Mesothelial cell of epicardium (in vitro differentiated cells): ENCODE results near the gene NEU1. TPM values are rescaled to one million over a fixed set of nuclear protein-coding genes. Genes with fewer than 3 reads are reported as not detected.

ENCODE experiments used
- DNase-seq, 2 experiments: peaks; one replicate each; pipeline ENCODE4 v3.0.0; 2021; ENCODE audit warnings: low spot score in 2 of 2; ENCODE audit not compliant: unreplicated experiment in 2 of 2
- H3K27ac Mint-ChIP-seq: 2 replicates; pipeline ENCODE4 v1.8.0; 2021; ENCODE audit warnings: mixed read lengths
- H3K27me3 Mint-ChIP-seq: 2 replicates; pipeline ENCODE4 v1.8.0; 2021; ENCODE audit warnings: low read depth, mixed read lengths
- H3K36me3 Mint-ChIP-seq: 2 replicates; pipeline ENCODE4 v1.8.0; 2021; ENCODE audit warnings: mixed read lengths
- H3K4me1 Mint-ChIP-seq: 2 replicates; pipeline ENCODE4 v1.8.0; 2021; ENCODE audit warnings: mixed read lengths
- H3K4me3 Mint-ChIP-seq: 2 replicates; pipeline ENCODE4 v1.8.0; 2021; ENCODE audit warnings: mild to moderate bottlenecking, moderate library complexity, mixed read lengths
- H3K9me3 Mint-ChIP-seq: 2 replicates; pipeline ENCODE4 v1.8.0; 2021; ENCODE audit warnings: mixed read lengths
- total RNA-seq: library from RNA; stranded (reverse); gene quantifications from 3 replicates; pipeline ENCODE4 v1.2.1, GENCODE V29; 2021
- TF ChIP-seq, protein P1 (sequence below): fragments of 200-600 bp; sonication (generic); IDR thresholded peaks from one replicate; pipeline ENCODE4 v1.5.0; 2021; ENCODE audit warnings: antibody characterized with exemption; ENCODE audit not compliant: unreplicated experiment

The NEU1 gene
- total RNA-seq, 1 donor from 2014 or later, result 24.7 TPM

DNA sequence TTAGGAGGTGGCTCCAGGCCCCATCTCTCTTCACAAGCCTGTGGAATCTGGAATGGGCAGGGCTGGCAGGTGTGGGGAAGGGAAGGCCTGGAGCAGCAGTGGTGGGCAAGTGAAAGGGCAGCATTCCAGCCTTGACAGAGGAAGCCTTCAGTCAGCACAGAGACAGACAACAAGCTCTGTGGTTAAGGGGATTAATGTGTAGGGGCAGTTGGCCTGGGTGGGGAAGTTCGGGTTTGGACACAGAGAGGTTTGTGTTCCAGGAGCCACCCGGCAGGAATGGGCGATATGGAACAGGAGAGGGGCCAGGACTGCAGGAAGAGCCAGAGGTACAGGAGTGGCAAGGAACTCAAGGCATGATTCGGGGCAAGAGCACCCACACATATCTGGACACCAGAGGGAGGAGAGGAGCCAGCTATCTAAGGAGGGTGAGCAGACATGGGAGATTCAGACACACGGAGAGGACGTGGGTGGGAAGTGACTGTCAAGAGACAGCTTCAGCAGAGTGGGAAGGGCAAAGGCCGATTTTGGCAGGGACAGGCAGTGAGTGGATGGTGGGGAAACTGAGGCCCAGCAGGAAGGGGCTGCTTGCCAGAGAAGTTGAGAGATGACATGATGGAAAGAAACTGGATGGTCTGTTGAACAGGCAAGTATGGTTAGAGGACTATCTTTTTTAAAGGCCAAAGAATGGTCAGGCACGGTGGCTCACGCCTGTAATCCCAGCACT, 18.7 kb upstream of the NEU1 start:
- Mint-ChIP-seq H3K36me3 (peaks cover 42% of the 10 kb centered on the region), H3K9me3 (no peaks in the 10 kb centered on the region), H3K4me3 (no peak overlapping the region), H3K4me1 (no peaks in the 10 kb centered on the region), H3K27ac (no peak overlapping the region), H3K27me3 (no peaks in the 10 kb centered on the region)
- TF ChIP-seq, protein P1, sequence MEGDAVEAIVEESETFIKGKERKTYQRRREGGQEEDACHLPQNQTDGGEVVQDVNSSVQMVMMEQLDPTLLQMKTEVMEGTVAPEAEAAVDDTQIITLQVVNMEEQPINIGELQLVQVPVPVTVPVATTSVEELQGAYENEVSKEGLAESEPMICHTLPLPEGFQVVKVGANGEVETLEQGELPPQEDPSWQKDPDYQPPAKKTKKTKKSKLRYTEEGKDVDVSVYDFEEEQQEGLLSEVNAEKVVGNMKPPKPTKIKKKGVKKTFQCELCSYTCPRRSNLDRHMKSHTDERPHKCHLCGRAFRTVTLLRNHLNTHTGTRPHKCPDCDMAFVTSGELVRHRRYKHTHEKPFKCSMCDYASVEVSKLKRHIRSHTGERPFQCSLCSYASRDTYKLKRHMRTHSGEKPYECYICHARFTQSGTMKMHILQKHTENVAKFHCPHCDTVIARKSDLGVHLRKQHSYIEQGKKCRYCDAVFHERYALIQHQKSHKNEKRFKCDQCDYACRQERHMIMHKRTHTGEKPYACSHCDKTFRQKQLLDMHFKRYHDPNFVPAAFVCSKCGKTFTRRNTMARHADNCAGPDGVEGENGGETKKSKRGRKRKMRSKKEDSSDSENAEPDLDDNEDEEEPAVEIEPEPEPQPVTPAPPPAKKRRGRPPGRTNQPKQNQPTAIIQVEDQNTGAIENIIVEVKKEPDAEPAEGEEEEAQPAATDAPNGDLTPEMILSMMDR, result no peak
- no peak for DNase-seq

DNA sequence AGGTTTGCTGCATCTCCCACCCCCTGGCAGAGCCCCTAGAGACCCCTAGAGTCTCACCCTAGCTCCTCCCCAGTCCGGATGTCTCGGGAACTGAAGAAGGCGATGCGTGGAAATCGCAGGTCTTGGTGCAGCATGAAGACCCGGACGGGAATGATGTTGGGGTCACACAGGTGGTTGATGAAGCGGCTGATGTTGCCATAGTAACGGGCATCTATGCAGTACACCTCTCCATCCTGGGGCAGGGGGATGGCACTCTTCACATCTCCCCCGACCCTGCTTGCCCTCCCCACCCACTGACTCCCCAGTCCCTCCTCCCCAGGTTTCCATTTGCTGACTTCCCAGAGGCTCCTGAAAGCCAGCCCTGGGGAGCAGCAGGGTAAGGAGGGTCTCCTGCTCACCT, 18.0 kb upstream of the NEU1 start:
- Mint-ChIP-seq H3K36me3 (peaks cover 37% of the 10 kb centered on the region), H3K27me3 (no peaks in the 10 kb centered on the region), H3K9me3 (no peaks in the 10 kb centered on the region), H3K4me3 (no peak overlapping the region), H3K4me1 (no peaks in the 10 kb centered on the region), H3K27ac (no peak overlapping the region)
- no peak for DNase-seq
- TF ChIP-seq, protein P1, result no peak

DNA sequence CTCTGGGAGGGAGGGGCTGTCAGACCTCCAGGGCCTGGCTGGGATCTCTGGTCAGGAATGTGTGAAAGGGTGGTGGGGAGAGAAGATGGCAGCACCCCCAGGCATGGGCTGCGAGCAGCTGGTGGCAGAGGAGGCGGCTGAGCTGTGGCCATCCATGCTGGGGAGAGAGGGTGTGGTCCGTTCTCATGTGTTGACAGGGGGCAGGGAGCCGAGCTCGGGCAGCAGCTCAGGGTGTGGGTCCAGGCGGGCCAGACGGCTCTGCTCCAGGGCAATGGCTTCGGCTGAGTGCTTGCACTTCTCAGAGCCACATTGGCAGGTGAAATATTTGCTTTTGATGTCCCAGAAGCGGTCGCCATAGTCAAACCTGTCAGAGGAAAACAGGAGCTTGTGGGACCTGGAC, 17.3 kb upstream of the NEU1 start:
- TF ChIP-seq, protein P1, result no peak
- Mint-ChIP-seq H3K27me3 (no peaks in the 10 kb centered on the region), H3K9me3 (no peaks in the 10 kb centered on the region), H3K4me1 (no peaks in the 10 kb centered on the region), H3K27ac (no peak overlapping the region), H3K36me3 (peaks cover 33% of the 10 kb centered on the region), H3K4me3 (no peak overlapping the region)
- DNase-seq, result no peak

DNA sequence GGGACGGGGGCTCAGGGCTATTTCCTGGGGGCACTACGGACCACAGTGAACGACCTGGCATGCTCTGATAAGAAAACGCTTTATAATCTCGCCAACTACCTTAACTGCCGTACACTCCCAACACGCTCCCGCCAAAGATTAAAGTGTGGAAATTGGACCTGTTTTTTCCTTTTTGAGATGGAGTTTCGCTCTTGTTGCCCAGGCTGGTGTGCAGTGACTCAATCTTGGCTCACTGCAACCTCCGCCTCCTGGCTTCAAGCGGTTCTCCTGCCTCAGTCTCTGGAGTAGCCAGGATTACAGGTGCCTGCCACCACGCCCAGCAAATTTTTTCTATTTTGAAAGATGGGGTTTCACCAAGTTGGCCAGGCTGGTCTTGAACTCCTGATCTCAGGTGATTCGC, 16.5 kb upstream of the NEU1 start:
- Mint-ChIP-seq H3K4me3 (no peak overlapping the region), H3K9me3 (no peaks in the 10 kb centered on the region), H3K27ac (no peak overlapping the region), H3K4me1 (no peaks in the 10 kb centered on the region), H3K27me3 (no peaks in the 10 kb centered on the region), H3K36me3 (peaks cover 33% of the 10 kb centered on the region)
- DNase-seq, result no peak
- TF ChIP-seq, protein P1, result no peak

DNA sequence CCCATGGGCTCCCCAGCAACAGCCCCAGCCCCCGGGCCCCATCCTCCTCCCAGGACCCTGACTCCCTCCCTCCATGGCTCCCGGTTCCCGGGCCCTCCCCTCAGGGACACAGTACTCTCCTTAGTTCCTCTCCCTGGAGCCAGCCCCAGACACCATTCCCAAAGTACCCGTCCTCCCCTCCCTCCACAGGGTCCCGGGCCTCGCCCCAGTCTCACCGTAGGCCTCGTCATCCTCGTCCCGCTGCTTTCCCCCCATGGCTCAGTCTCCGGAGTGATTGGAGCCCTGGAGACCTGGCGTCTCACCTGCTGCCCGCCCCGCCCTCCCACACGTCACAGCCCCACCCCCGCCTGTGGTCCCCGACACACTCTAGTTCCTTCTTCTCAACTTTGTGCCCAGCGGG, 16.1 kb upstream of the NEU1 start, which contains the start of gene SLC44A4:
Gene SLC44A4 (minus strand): TSS at position 272 of the 400 bp plus-strand sequence. CDS start 17 bp downstream, at position 255.
- H3K27ac Mint-ChIP-seq, result no peak within 1 kb of the TSS
- H3K27me3 Mint-ChIP-seq, result no peaks in the 10 kb centered on the region
- H3K4me3 Mint-ChIP-seq, result no peak within 1 kb of the TSS
- no peak for DNase-seq
- TF ChIP-seq, protein P1, result no peak
- no peaks in the 10 kb centered on the region for H3K4me1 Mint-ChIP-seq
- peaks cover 30% of the 10 kb centered on the region for H3K36me3 Mint-ChIP-seq
- H3K9me3 Mint-ChIP-seq, result no peaks in the 10 kb centered on the region

DNA sequence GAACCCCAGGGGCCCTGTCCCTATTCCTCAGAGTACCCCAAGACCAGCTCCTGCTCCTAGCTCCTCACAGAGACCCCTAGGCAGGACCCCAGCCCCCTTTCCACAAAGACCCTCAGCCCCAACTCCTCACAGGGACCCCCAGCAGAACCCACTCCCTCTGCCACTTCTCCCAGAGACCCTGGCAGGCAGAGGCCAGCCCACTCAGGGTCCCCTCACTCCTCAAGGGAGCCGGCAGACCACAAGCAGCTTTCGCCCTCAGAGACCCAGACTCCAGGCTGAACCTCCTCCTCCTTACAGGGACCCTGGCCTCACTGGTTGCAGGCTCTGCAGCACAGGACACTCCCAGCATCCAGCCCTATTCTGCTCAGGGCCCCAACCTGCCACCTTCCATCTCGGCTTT, 15.6 kb upstream of the NEU1 start:
- Mint-ChIP-seq H3K27me3 (no peaks in the 10 kb centered on the region), H3K4me1 (no peaks in the 10 kb centered on the region), H3K27ac (no peak overlapping the region), H3K9me3 (no peaks in the 10 kb centered on the region), H3K4me3 (no peak overlapping the region), H3K36me3 (peaks cover 29% of the 10 kb centered on the region)
- TF ChIP-seq, protein P1, result no peak
- no peak for DNase-seq
